HG02938 (cell line): ENCODE measurements around the gene HMGCLL1.

ENCODE experiments used
- ATAC-seq: cut with Tn5 transposase; IDR thresholded peaks from one replicate; pipeline ENCODE4 v1.9.1; 2021; ENCODE audit warnings: mild to moderate bottlenecking, moderate library complexity; ENCODE audit not compliant: unreplicated experiment

The HMGCLL1 gene

DNA sequence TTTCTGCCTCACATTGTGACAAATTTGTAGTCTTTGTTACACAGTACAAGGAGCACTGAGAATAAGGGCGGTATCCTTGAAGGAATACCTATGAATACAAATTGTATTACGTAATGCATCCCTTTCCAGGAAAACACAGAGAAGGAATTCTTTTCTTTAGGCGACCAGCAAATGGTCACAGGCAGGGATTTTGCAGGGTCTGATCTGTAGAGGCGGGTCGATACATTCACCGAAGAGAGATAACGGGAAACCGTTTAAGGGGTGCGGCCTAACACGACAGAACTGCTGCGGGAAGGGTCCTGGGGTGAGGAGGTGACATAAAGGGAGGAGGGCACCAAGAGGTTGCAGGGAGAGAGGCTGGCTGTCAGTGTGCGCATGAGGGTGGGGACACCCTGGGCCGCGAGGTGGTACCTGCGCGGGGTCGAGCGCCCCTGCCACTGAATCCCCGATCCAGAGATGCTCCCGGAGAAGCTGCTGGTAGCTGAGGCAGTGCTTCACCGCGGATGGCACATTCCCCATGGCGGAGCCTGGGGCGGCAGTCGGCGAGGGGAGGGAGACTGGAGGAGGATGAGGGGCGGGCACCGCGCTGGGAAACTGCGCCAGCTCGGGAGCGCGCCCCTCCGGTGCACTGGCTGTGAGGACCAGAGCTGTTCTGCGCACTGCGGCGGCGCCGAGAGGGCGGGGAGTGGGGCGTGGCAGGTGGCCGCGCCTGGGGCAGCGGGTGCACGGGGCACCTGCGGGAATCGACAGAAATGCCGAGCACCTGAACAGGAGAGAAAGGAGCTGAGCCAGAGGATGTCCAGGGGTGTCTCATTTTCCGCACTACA, at the start of gene HMGCLL1:
TSS of gene HMGCLL1 (minus strand) at position 656 of the 827 bp plus-strand sequence. CDS start at position 519, 137 bp downstream.
- no peak for ATAC-seq

DNA sequence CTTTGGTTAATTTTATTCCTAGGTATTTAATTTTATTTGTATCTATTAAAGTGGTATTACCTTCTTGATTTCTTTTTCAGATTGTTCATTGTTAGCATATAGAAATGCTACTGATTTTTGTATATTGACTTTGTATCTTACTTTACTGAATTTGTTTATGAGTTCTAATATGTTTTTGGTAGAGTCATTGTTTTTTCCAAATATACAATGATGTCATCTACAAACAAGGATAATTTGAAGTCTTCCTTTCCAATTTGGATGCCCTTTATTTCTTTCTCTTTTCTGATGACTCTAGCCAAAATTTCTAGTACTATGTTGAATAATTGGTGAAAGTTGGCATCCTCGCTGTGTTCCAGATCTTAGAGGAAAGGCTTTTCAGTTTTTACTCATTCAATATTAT, 43.0 kb upstream of the HMGCLL1 start:
- ATAC-seq, result no peak

DNA sequence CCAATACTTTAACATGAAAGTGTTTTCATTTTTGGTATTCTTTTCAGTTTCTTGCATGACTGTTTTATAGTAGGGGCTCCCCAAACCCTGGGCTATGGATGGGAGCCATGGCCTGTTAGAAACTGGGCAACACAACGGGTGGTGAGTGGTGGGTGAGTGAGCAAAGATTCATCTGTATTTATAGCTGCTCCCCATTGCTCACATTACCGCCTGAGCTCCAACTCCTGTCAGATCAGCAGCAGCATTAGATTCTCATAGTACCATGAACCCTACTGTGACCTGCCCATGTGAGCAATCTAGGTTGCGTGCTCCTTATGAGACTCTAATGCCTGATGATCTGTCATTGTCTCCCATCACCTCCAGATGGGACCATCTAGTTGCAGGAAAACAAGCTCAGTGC, 42.3 kb upstream of the HMGCLL1 start:
- no peak for ATAC-seq

DNA sequence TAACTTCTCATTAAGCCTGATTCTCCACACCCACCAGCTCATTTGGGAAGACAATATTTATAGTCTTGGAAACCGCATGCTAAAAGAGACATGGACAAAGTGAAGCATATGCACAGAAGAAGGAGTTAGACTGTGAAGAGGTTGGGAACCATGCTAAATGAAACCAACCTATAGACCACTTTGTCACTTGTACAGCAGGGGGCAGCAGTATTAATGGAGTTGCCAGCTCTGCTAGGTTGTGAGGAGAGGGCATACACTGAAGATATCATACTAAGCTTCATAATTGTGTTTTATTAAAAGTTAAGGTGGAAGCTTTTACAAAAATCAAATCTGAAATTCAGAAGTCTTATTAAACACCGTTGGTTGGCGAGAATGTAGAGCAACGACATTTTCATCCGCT, 38.3 kb upstream of the HMGCLL1 start:
- no peak for ATAC-seq

DNA sequence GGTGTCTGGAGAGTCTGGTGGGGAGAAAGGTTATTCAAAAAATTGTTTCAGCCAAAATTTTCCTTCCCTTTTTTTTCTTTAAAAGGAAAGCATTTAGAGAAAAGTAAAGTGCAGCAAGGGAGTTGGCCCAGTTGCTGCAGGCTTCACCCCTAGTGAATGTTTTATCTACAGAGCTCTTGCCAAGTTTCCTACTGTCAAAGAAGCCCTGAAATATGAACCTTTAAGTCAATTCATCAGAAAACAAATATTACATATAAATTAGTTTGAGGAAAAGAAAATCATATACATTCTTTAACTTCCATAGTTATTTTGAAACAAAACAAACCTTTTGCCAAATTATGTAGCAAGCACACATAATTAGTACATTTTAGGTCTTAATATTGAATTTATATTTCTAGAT, 25.0 kb upstream of the HMGCLL1 start:
- ATAC-seq, result no peak

DNA sequence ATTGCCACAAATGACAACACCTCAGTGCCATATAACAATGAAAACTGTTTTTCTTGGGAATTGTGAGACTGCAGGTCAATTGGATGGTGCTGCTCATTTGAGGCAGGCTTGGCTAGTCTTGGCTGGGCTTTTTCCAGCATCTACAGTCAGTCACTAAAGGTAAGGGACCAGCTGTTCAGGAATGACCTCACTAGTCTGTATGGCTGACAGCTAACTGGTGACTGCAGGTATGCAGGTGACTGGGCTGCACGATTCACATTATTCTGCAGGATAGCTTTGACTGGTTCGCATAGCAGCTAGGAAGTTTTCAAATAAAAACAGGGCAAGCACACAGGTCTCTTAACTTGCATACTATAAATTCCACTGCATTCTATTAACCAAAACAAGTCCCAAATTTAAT, 22.1 kb upstream of the HMGCLL1 start:
- ATAC-seq, result no peak

DNA sequence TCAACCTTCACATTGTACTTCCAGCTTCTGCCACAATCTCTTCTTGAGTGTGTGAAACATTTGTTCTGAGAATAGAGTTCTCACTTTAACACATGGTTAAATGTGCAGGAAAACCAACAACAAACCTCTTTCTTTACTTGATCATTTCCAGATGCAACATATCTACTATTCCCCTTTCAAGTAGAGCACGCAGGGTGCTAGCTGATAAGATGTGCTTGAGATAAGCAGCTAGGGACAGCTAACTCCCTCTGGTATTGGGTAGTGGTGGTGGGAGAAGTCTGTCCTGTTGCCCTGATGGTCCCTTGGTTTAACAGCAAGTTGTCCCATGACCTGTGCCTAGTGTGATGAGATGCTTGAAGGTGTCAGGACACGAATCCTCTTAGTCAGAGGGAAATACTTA, 15.4 kb upstream of the HMGCLL1 start:
- ATAC-seq, result no peak

DNA sequence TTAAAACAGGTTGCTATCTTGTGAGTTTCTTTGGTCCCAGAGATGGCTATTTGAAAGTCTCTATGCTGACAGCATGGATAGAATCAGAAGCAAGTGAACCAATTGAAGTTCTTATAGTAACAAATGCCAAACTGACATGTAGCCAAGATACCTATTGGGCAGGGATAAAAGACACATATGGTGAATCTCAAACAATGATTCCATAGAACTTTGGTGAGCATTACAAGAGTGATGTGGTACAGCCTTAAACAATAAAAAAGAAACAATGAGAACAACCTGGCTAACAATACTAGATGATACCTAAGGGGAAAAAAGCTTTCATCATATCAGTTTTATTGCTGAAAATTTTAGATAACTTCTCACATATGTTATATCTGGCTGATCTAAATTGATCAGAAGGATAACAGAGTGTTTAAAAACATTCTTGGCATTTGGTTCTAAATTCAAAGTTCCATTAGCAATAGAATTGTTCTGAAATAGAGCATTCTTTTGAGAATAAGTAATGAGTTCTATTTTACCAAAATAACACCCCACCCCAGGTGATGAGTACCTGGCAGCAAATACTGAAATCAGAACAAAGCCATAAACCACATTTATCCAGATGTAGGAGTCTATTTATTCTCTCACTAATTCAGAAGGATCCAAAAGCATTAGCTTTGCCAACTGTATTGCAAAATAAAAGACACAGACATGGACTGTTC, 5.8 kb upstream of the HMGCLL1 start:
- no peak for ATAC-seq

DNA sequence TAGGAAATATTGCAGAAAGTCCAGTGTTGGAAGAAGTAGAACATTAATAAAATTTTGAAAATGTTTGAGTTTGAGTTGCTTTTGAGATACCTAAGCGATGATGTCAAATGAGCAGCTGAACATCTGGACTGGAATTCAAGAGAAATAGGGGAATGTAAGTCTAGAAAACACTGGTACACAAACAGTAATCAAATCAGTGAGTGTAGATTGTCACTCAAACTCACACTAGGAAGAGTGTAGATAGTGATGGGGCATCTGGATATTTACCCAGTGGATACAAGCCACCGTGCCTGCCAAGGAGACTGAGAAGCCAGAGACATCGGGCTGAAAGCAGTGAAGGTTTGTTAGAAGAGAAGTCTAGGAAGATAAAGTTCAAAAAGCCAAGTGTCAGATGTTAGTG, 2.2 kb downstream of the HMGCLL1 start:
- no peak for ATAC-seq

DNA sequence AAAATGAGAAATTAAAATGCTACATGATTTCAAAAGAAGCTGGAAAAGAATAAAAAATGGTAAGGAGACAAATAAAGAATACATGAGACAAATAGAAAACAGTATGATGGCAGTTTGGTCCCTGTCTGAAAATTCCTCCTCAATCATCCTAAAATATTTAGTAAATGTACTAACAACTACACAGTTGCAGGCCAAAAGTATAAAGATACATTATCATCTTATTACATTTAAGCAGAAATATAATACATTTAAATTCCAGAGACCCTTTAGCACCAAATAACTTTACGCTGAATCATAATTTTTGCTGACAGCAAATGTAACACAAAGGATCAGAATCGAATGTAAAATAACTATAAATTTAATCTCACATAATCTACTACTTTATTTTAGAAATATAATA, 4.4 kb downstream of the HMGCLL1 start:
- ATAC-seq, result no peak

DNA sequence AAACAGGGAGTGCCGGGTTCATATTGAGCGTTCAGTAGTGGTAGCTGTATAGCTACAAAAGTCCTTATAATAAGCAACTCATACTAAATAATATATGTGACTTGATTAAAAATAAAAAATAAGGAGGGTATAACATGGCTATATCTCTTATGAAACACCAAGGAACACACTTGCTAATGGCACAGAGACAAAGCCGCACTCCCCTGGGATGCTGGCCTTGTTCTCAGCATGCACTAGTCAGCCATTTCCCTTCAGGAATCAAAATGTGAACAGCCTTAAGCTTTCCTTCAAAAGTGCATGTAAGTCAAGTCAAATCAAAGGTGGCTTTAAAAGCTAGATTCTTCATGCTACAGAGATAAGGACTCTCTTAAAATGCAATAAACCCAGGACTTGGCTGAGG, 9.4 kb downstream of the HMGCLL1 start:
- no peak for ATAC-seq

DNA sequence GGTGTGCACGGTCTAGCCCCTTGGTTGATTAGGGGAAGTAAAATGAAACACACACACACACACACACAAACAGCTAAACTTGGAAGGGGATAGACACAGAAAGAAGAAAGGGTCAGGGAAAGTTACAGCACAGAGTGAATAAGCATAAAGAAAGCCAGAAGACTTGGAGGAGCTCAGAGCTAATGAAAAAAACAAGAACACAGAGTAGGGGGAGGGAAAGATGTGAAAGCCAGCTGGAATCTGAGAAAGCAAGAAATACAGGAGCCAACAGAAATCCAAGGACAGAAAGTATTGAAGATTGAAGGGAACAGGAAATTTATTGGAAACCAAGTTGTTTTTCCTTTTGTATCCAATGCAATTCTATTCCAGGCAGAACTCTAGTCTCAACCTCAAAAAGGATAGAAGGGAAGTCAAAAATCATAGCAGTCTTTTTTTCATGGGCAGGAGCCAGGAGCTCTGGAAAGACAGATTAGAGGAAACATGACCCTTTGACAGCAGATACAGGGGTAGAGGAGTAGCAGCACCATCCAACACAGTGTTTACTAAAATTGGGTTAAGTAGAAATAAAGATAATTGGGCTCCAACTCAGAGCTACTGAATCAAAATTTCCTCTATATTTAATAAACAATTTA, 10.1 kb downstream of the HMGCLL1 start:
- ATAC-seq, result no peak

DNA sequence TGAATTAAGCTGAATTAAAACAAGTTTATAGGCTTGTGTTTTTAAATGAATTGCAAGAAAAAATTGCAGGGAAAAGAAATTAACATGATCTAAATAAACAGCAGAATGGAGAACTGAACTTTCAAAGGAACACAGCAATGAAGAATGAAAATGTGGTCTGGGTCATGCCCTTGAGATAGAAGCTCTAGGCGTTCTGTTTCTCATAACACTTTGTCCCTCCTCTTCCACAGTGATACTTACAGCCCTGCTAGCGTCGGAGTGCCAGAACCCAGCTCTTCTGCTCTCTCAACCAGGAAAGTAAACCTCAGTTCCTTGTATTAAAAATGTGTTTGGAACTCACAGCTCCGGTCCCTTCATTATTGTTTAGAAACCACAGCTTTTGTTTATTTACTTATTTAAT, 11.4 kb downstream of the HMGCLL1 start:
- no peak for ATAC-seq

DNA sequence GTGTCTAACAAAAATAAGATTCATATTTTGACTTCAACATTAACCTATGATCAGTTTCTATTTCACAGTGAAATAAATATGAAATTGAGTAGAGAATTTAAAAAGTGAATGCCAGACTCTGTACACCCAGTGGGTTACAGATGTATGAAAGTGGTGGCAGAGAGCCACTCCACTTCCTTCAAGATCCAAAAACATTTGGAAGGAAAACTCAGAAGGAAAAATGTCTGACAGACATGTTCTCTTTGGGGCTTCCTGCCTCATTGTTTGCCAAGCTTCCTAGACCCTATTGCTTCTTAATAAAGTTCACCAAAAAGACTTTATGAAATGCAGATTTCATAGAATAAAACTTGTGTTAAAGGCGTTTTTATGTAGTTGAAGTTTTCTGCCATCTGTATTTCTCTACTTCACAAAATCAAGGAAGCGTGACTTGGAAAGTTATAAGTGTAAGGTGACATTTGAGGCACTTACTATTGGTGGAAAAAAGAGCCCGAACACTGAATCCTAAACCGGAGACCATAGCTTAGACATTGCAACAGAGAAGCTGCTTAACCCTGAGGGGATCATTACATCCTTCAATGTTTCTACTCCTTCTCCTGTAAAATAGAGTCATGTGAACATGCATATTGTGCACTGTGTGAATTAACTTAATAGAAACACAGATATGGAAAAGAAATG, 12.8 kb downstream of the HMGCLL1 start:
- no peak for ATAC-seq

DNA sequence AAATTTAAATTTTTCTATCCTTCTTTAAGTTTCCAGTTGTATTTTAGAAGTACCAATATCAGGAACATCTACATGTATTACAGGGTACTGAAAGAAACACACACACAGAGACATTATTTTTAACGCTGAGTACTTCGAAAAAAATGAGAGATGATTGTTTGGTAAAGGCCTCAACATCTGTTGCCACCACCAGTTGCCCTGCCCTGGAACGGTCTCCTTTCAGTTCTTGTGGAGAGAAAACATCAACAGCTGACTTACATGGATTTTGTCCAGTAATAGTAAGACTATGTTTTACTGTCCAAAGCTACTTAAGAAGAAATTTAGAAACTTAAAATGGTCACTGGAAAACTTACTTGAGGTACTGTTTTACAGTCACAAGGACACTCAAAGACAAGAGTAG, 16.7 kb downstream of the HMGCLL1 start:
- ATAC-seq, result no peak

DNA sequence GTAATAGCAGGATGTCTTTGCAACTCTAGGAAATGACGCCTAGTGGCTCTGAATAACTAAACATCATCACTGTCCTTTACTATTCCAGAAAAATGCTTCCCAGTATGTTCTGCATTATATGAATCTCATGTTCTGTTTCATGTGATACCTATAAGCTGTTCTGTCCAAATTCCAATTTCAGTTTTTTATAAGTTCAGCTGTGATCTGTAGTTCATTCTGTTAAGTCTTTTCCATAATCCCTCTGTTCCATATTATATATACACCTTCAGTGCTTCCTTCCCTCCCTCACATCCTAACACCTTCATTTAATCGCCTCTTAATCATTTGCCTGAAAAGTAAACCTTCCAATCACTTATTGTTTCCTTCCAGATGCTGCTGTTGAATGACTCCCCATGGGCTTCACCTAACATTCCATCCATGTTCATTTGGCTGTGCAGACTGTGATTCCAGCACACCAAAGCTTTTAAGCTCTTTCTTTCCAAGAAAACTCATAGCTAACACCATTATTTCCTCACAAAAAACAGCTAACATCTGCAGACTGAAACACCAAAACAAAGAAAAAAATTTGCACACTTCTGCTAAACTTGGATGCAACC, 18.6 kb downstream of the HMGCLL1 start:
- no peak for ATAC-seq

DNA sequence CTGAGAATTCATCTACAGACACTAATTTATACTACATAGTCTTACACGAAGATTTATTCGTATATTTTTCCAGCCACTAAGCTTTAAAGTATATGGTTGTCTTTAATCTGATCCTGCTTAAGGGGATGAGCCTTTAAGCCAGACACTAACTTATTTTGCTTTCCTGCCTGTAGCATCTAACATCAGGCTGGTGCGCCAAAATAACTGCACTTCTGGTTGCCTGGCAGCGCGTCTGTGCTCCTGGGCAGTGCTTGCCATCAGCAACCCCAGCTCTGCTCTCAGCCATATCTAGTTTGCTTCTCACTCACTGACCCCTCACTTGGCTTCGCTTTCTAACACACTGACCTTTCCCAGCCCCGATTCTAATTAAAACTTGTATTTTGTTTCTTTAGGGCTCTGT, 21.8 kb downstream of the HMGCLL1 start:
- ATAC-seq, result no peak

DNA sequence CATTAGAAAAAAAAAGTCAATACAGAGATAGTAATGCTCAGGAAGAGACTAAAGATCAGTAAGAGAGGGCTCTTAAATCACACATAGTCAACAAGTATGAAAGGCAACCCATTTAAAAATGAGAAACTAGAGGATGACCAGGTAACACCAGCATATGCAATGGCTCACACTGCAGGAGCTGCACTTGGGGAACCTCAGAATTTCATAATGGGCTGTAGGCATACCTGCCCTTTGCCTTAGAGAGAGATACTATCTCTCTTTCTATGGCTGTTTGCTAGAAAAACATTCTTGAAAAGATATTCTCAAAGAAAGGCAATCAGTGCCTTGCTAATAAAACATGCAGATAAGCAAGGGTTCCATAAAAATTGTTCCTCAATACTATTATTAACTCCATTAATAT, 33.2 kb downstream of the HMGCLL1 start:
- no peak for ATAC-seq

DNA sequence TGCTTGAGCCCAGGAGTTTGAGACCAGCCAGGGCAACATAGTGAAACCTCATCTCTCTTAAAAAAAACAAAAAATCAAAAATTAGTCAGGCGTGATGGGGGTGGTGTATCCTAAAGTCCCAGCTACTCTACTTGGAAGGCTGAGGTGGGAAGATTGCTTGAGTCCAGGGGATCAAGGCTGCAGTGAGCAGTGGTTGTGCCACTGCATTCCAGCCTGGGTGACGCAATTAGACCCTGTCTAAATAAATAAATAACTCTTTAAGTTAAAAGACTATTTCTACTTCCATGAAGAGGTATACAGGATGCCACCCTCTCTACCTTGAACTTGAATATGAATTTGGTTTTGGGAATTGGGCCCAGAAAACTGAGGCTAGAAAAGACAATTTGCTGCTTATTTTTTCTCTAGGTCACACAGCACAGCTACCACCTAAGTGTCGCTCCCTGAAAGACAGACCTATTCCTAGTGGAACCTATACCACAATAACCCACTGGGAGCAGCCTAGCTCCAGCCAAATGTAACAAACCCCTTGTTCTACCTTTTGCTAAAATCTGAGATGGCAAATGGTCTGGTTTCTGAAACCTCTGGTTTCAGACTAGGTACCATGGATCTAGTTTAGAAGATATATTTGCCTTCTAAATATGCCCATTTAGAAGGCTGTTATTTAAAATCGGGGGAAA, 35.2 kb downstream of the HMGCLL1 start:
- no peak for ATAC-seq

DNA sequence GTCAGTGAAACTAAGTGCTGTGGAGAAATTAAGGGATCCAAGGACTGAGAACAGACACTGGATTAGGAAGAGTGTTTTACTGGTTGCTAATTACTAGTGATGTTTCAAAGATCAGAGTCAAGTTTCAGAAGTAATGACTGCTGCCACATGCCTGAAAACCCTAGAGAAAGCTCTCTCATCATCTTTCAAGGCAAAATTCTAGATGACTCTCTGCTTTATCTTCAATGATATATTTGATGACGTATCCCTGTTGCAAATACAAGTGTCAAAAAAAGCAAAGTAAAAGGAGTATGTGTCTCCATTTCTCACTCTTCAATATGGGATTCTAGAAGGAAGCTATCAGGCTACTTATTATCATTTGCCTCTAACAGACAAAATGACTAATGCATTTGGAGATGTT, 38.0 kb downstream of the HMGCLL1 start:
- ATAC-seq, result no peak
